ENCODE results near the gene NBPF3.
"Not testable (repeated sequence)": the region's sequence is repeated elsewhere in the genome, so short reads cannot be mapped to it uniquely, and the experiment has no call there.

NBPF3 gene

GRCh38 chr1:21469581-21469980 lies 29.6 kb downstream of the NBPF3 start:
- no peak for DNase-seq (ENCODE audit: low read depth)
- TF ChIP-seq CTCF (IDR thresholded peaks at IDR 0.05; ENCODE audit: insufficient read depth, low read depth, low read length, missing control alignments): no peak
- H3K4me3 ChIP-seq (ENCODE audit: low read depth, low read length): no peak overlapping the region

DNA sequence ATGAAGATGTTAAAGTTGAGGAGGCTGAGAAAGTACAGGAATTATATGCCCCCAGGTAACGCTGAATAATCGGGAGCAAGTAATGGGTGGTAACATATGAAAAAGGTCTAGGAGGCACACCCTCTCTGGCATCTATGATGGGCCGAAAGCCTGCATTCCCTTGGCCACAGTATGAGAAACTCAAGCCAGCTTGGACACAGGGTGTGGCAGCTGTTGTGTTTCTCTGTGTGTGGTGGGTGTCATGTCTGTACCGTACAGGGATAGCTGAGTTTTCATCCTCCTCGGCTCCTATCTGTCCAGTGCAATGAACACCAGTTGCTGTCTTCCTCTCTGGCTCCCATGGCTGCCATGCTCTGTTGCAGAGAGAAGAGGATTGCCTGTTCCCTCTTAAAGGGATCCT lies 32.9 kb downstream of the NBPF3 start:
- TF ChIP-seq CTCF (IDR thresholded peaks at IDR 0.05; ENCODE audit: insufficient read depth, low read depth, low read length, missing control alignments): no peak

GRCh38 chr1:21478356-21478755 lies 38.4 kb downstream of the NBPF3 start:
- no peak for TF ChIP-seq CTCF (IDR thresholded peaks at IDR 0.05; ENCODE audit: insufficient read depth, low read depth, low read length, missing control alignments)

More for the DNA sequence above, 32.9 kb downstream of the NBPF3 start:
- no peak overlapping the region for H3K4me3 ChIP-seq (ENCODE audit: low read depth, low read length)
- DNase-seq (ENCODE audit: low read depth): no peak

GRCh38 chr1:21483881-21484280 lies 43.9 kb downstream of the NBPF3 start:
- not testable (repeated sequence) for DNase-seq (ENCODE audit: low read depth)

More at GRCh38 chr1:21478356-21478755, 38.4 kb downstream of the NBPF3 start:
- no peak overlapping the region for H3K4me3 ChIP-seq (ENCODE audit: low read depth, low read length)
- no peak for DNase-seq (ENCODE audit: low read depth)

GRCh38 chr1:21489146-21489545 lies 49.2 kb downstream of the NBPF3 start:
- no peak overlapping the region for H3K4me3 ChIP-seq (ENCODE audit: low read depth, low read length)
- DNase-seq (ENCODE audit: low read depth): no peak
- TF ChIP-seq CTCF (IDR thresholded peaks at IDR 0.05; ENCODE audit: insufficient read depth, low read depth, low read length, missing control alignments): no peak

More at GRCh38 chr1:21483881-21484280, 43.9 kb downstream of the NBPF3 start:
- not testable (repeated sequence) for H3K4me3 ChIP-seq (ENCODE audit: low read depth, low read length)

DNA sequence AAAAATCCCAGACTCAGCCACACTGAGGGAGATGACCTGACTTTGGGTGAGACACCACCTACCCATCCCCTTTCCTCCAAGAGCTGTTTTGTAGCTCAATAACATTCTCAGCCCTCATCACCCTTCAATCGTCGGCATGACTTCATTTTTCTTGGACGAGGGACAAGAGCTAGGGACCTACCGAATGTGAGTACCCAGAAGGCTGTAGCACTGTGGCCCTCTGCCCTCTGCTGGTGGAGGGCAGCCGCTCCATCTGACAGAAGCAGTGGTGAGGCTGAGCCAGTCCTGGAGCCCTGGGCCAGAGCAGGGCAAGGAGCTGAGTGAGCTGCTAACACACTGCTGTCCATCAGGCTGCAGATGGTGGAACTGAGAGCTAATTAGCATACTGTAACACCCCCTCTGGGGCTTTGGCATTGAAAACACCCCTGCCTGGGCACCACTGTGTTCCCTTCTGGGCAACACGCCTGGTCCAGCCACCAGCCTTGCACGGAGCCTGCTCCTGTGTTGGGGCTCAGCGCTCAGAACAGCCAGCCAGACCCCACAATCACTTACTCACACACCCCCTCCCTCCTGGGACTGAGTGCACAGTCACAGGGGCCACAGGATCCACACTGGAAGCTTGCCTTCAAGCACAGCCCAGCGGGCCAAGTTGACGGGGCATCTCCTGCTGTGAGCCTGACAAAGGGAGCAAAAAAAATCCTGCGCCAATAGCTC lies 51.0 kb downstream of the NBPF3 start:
- peak; percentile 42 for DNase-seq (ENCODE audit: low read depth)

More for the DNA sequence above, 51.0 kb downstream of the NBPF3 start:
- TF ChIP-seq CTCF (IDR thresholded peaks at IDR 0.05; ENCODE audit: insufficient read depth, low read depth, low read length, missing control alignments): peak; percentile 37
- no peak overlapping the region for H3K4me3 ChIP-seq (ENCODE audit: low read depth, low read length)
